Dermis blood vessel endothelial cell (primary cell): ENCODE data around the gene GET4. TPM values are rescaled to one million over a fixed set of nuclear protein-coding genes. Genes with fewer than 3 reads are reported as not detected.
"Not testable (repeated sequence)": the region's sequence is repeated elsewhere in the genome, so short reads cannot be mapped to it uniquely, and the experiment has no call there.

ENCODE experiments used
- DNase-seq: peaks from one replicate; pipeline ENCODE4 v3.0.0; 2010
- total RNA-seq: library from RNA; depleted of rRNA; stranded (reverse); fragments of >200 nt; gene quantifications from 2 replicates; pipeline ENCODE4 v1.2.3, GENCODE V29; 2014

Gene GET4
- total RNA-seq, 1 donor from 2014 or later, result 35.4 TPM

- no peak for DNase-seq
These were observed 4.3 kb upstream of the GET4 start for GRCh38 chr7:871900-872537.

DNA sequence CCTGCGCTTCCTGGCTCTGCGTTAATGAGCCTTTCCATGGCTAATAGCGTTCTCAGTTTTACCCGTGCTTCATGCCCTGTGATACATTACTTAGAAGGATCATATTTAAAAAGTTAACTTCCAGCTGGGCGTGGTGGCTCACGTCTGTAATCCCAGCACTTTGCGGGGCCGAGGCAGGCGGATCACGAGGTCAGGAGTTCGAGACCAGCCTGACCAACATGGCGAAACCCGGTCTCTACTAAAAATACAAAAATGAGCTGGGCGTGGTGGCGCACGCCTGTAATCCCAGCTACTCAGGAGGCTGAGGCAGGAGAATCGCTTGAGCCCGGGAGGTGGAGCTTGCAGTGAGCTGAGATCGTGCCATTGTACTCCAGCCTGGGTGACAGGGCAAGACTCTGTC, 3.7 kb upstream of the GET4 start:
- not testable (repeated sequence) for DNase-seq

DNA sequence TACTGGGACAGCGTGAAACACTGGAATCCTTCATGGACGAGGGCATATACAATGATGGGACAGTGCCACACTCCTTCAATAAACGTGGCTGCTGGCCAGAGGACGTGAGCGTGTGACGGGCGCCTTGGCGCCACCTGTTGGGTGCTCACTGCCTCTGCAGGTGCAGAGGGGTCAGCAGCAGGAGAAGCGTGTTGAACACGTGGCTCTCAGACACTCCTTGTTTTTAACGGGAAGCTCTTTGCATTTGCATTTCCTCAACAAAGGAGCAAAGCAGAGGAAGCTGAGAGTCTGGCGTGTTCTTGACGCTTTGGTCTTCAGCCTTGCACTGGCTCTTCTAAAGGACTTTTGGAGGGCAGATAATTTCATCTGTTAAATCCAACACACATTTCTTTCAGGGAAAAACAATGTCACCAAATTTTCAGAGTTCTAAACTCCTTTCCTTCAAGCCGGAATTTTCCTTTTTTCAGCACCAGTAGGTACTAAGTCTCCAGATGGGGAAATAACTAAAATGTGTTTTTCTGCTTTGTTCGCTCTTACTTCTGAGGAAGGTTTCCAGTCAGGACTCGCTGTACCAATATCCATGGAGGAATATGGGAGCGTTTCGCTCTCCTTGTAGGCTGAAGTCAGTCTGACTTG, 2.9 kb upstream of the GET4 start:
- DNase-seq, result peak; percentile 93

- DNase-seq, result no peak
These were observed 2.2 kb upstream of the GET4 start for GRCh38 chr7:874031-874749.

DNA sequence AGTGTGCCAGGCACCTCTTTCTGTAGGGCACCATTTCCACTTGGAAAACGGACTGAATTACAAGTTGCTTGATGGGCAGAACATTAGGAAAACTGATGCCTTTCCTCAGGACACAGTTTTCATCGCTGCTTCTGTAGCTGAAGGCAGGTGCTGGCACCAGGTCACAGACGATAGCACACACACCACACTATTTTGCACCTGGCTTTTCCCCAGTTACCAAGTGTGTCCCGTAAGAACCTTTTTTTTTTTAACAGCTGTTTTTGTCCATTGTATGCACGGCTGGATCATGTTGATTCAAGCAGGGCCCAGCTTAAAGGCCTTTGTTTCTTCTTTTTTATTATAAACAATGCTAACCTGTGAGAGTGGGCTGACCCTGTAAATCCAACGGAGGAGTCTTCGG, 1.3 kb upstream of the GET4 start:
- DNase-seq, result no peak

- DNase-seq, result no peak
These were observed 778 bp upstream of the GET4 start for GRCh38 chr7:875476-876076.

DNA sequence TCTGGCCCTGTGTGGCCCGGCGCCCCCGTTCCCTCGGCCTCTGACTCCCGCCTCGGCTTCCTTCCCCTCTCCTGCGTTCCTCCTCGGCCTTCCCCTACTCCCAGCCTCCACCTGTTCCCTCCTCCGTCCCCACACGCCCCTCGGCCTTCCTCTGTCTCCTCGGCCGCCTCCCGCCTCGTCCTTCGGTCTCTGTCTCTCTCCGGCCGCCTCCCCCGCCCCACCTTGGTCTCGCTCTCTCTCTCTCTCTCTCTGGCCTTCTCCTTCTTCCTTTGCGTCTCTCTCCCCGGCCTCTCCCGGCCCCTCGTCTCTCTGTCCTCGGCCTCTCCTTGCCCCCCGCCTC, 588 bp downstream of the GET4 start:
- DNase-seq, result no peak

- peak; percentile 28 for DNase-seq
These were observed 1.2 kb downstream of the GET4 start for GRCh38 chr7:877312-878232.

DNA sequence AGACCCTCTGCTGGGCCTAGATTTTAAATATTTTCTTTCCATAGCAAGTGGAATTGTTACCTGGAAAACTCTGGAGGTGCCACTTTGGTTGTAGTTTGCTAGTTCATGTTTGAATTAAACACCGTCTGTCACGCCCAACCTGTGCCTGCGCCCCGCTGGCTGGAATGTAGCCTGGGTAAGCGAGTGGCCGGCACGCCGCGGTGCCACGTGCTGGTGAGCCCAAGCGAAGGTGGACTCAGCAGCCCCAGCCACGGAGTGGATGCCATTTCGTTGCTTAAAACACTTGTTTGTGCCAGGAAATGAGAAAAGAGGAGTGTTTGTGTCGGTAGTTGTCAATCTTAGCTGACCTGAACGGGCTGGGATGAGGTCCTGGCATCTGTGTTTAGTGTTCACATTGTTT, 2.7 kb downstream of the GET4 start:
- no peak for DNase-seq

DNA sequence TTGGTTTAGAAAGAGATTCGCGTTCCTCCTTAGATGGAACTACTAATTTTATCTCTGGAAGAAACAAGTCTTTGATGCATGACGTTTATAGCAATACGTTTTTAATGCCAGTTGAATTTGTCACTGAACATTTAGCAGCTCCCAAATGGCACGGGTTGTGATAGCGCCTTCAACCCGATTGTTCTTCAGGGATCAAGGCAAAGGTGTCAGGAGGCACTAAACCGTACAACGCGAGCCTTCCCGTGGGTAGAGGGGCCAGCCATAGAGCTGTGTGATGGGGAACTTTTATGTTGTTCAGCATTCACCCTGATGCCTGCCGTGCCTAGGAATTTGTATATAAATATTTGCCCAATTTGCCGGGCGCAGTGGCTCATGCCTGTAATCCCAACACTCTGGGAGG, 3.4 kb downstream of the GET4 start:
- no peak for DNase-seq

GRCh38 chr7:880450-880849, 4.1 kb downstream of the GET4 start:
- no peak for DNase-seq

- no peak for DNase-seq
These were observed 5.3 kb downstream of the GET4 start for GRCh38 chr7:881441-882234.

DNA sequence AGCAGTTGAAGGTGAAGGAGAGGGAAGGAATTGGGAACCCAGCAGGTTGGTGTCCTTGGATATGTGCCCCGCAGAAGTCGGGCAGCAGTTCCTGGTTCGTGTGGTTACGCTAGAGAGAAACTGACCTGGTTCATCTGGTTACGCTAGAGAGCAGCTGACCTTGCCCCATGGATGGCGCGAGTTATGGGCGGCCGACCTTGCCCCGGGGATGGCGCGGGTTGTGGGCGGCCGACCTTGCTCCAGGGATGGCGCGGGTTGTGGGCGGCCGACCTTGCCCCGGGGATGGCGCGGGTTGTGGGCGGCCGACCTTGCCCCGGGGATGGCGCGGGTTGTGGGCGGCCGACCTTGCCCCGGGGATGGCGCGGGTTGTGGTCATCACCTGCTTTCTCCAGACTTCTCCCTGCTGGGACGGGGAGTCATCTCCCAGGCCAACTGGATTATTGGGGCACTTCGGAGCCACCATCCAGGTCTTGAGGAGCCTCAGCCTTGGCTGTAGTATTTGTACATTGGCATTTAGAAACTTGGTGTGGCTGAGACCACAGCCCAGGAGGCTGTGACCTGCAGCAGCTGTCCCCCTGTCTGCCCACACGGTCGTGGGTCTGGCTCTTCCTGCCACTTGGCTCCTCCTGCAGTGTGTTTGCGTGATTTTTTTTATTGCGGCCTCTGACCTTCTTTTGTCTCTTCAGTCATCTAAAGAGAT, 6.1 kb downstream of the GET4 start:
- no peak for DNase-seq

DNA sequence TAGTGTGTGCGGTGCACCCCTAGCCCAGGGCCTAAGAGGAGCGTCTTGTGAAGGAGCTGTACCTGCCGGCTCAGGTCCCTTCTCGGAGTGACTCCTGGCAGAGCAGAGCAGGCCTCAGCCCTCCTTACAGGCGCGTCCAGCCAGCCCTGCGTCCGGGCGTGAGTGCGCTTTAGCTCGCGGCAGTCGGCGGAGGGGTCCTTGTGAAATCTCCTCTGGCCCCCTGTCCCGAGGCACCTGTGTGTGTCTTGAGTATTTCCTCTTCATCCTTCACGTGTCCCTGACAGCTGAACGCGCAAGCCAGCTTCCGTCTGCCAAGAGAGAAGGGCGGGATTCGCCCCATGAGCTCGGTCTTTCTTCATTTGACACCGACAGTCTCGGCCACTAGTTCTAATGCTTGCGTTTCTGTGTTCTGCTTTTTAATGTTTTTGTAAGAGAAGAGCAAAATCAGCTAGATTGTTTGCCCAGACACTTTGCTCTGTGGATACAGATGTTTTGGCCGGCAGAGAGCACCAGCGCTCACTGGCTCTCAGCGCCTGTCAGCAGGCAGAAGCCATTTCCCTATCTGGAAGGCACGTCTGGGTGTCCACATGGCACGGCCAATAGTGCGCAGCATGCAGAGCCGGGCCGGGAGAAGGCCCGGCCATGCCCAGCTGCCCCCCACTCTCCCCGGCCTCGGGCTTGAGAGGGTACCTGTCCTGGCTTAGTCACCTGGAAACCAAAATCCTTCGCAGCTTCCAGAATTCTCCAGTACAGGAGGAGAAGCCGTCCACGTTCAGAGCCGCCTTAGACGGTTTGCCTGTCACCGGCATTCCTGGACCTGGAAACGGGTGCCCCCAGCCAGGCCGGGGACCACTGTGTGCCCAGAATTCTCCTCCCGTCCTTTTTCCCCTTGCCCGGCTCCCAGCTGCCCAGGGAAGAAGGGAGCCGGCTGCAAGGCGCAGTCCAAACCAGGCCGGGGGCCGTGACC, 7.0 kb downstream of the GET4 start:
- no peak for DNase-seq

DNA sequence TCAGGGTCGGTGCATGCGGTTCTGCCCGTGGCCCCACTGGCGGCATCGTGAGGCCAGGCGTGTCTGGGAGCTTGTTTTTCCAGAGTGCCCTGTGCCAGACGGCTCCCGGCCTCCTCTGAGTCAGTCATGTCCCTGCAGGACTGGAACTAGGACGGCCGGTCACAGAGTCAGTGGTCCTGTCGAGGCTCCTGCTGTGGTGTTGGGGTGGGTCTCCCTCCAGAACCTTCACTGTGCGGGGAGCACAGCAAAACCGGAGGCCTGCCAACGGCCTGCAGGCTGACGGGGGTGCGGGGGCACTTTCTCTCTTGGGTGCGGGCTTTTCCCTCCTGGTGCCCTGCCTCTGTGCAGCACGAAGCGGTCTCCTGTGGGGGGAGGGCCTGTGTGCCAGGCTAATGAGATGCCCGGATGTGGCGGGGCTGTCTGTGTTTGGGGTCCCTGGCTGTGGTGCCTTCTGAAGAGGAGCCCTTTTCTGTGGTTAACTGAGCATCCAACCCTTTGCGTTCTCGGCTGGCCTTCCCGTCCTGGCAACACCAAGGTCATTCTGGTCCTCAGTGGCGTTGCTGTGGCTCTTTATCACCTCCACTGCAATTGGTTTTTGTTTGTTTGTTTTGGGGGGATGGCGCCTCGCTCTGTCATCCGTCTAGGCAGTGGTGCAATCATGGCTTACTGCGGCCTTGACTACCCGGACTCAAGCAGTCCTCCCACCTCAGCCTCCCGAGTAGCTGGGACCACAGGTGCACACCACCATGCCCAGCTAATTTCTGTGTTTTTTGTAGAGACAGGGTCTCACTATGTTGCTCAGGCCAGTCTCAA, 8.0 kb downstream of the GET4 start:
- no peak for DNase-seq

- no peak for DNase-seq
These were observed 9.0 kb downstream of the GET4 start for GRCh38 chr7:885261-885892.

DNA sequence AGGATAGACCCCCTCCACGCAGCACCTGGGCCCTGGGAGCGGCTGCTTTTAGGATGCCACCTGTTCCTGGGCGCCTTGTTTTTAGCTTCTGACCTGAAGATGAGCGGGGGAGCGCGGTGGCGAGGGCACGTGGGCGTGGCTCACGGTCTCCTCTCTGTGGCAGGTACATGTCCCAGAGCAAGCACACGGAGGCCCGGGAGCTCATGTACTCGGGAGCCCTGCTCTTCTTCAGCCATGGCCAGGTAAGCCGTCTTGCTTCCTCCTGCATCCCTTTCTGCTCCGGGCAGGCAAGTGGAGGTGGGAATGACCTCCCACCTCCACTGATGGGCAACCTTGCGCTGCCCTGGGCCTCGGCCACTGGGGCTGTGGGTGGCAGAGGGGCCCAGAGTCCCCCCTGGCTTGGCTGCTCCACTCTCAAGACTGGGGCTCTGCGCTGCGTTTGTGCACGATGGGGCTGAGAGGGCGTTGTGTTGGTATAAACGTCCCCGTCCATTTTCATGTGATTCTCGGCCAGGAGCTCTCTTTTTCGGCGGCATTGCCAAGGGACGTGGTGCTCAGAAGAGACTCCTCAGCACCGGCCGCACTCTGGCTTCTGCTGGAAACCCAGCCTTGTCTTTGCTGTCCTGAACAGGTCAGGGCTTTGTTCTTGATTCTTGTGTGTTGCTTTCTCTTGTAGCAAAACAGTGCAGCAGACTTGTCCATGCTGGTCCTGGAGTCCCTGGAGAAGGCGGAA, 9.7 kb downstream of the GET4 start:
- DNase-seq, result no peak
